HG03139 (cell line): ENCODE measurements around the gene GAP43.

Source experiments
- ATAC-seq: cut with Tn5 transposase; IDR thresholded peaks from one replicate; pipeline ENCODE4 v1.9.1; 2021; ENCODE audit not compliant: unreplicated experiment

The GAP43 gene

GRCh38 chr3:115660646-115661337 lies 37.5 kb downstream of the GAP43 start:
- ATAC-seq = no peak

GRCh38 chr3:115662356-115662755 lies 39.0 kb downstream of the GAP43 start:
- no peak for ATAC-seq

GRCh38 chr3:115663414-115663813 lies 40.1 kb downstream of the GAP43 start:
- no peak for ATAC-seq

- no peak for ATAC-seq
Observed at GRCh38 chr3:115666081-115666480, 42.8 kb downstream of the GAP43 start.

- no peak for ATAC-seq
Observed at GRCh38 chr3:115666920-115667737, 43.8 kb downstream of the GAP43 start.

GRCh38 chr3:115667738-115668065 lies 44.4 kb downstream of the GAP43 start:
- no peak for ATAC-seq

- ATAC-seq = no peak
Observed at GRCh38 chr3:115670911-115671310, 47.6 kb downstream of the GAP43 start.

- no peak for ATAC-seq
Observed at GRCh38 chr3:115671761-115672455, 48.6 kb downstream of the GAP43 start.

- ATAC-seq = no peak
Observed at GRCh38 chr3:115673881-115674280, 50.6 kb downstream of the GAP43 start.

- no peak for ATAC-seq
Observed at GRCh38 chr3:115676336-115676735, 53.0 kb downstream of the GAP43 start.

- ATAC-seq = no peak
Observed at GRCh38 chr3:115680803-115681345, 57.6 kb downstream of the GAP43 start.

- no peak for ATAC-seq
Observed at GRCh38 chr3:115681736-115682135, 58.4 kb downstream of the GAP43 start.

- ATAC-seq = no peak
Observed at GRCh38 chr3:115683305-115683704, 60.0 kb downstream of the GAP43 start.

GRCh38 chr3:115683773-115684172 lies 60.5 kb downstream of the GAP43 start:
- ATAC-seq = no peak

GRCh38 chr3:115685097-115685496 lies 61.8 kb downstream of the GAP43 start:
- ATAC-seq = peak; percentile 67

- ATAC-seq = no peak
Observed at GRCh38 chr3:115687721-115688120, 64.4 kb downstream of the GAP43 start.

GRCh38 chr3:115688418-115688817 lies 65.1 kb downstream of the GAP43 start:
- ATAC-seq = no peak

GRCh38 chr3:115689928-115690327 lies 66.6 kb downstream of the GAP43 start:
- no peak for ATAC-seq

- no peak for ATAC-seq
Observed at GRCh38 chr3:115691964-115692363, 68.7 kb downstream of the GAP43 start.

- ATAC-seq = peak; percentile 88
Observed at GRCh38 chr3:115692887-115693524, 69.7 kb downstream of the GAP43 start.

- ATAC-seq = no peak
Observed at GRCh38 chr3:115693868-115694267, 70.6 kb downstream of the GAP43 start.
